ENCODE data around the gene POTEJ. TPM values are rescaled to one million over a fixed set of nuclear protein-coding genes. Genes with fewer than 3 reads are reported as not detected.
"Not testable (repeated sequence)": the region's sequence is repeated elsewhere in the genome, so short reads cannot be mapped to it uniquely, and the experiment has no call there.

Gene POTEJ
- total RNA-seq, 1 experiment from 2014 or later = not detected

GRCh38 chr2:130597994-130598393, 13.2 kb upstream of the POTEJ start:
- not testable (repeated sequence) for H3K9me2 ChIP-seq (replicated peaks; ENCODE audit: insufficient read depth, low read length); H3K4me1 ChIP-seq (ENCODE audit: low read length); H3K36me3 ChIP-seq (ENCODE audit: insufficient read depth, low read length); H3K79me2 ChIP-seq (ENCODE audit: low read length); H3K9ac ChIP-seq (ENCODE audit: low read length); H3K27me3 ChIP-seq (ENCODE audit: low read length); H4K20me1 ChIP-seq (ENCODE audit: insufficient read depth, low read depth, low read length); H3K4me2 ChIP-seq (ENCODE audit: low read depth, low read length, poor library complexity, severe bottlenecking); H2AFZ ChIP-seq (ENCODE audit: low read length); H3K27ac ChIP-seq (ENCODE audit: low read length); H3K9me3 ChIP-seq (ENCODE audit: low read length); DNase-seq; H3K4me3 ChIP-seq (ENCODE audit: low read length)

GRCh38 chr2:130598463-130598862, 12.8 kb upstream of the POTEJ start:
- H3K9ac ChIP-seq (ENCODE audit: low read length); H3K9me2 ChIP-seq (replicated peaks; ENCODE audit: insufficient read depth, low read length); H3K4me1 ChIP-seq (ENCODE audit: low read length); H3K4me3 ChIP-seq (ENCODE audit: low read length); H3K4me2 ChIP-seq (ENCODE audit: low read depth, low read length, poor library complexity, severe bottlenecking); H3K36me3 ChIP-seq (ENCODE audit: insufficient read depth, low read length); H4K20me1 ChIP-seq (ENCODE audit: insufficient read depth, low read depth, low read length); H3K27me3 ChIP-seq (ENCODE audit: low read length); DNase-seq; H2AFZ ChIP-seq (ENCODE audit: low read length); H3K9me3 ChIP-seq (ENCODE audit: low read length); H3K27ac ChIP-seq (ENCODE audit: low read length); H3K79me2 ChIP-seq (ENCODE audit: low read length): not testable (repeated sequence)

- not testable (repeated sequence) for H4K20me1 ChIP-seq (ENCODE audit: insufficient read depth, low read depth, low read length); H3K4me1 ChIP-seq (ENCODE audit: low read length); H3K9me3 ChIP-seq (ENCODE audit: low read length); H3K27me3 ChIP-seq (ENCODE audit: low read length); H3K9ac ChIP-seq (ENCODE audit: low read length); H2AFZ ChIP-seq (ENCODE audit: low read length); H3K4me2 ChIP-seq (ENCODE audit: low read depth, low read length, poor library complexity, severe bottlenecking); DNase-seq; H3K4me3 ChIP-seq (ENCODE audit: low read length); H3K9me2 ChIP-seq (replicated peaks; ENCODE audit: insufficient read depth, low read length); H3K27ac ChIP-seq (ENCODE audit: low read length); H3K36me3 ChIP-seq (ENCODE audit: insufficient read depth, low read length); H3K79me2 ChIP-seq (ENCODE audit: low read length)
Measured at GRCh38 chr2:130599393-130599792, 11.8 kb upstream of the POTEJ start, which contains the start of gene CFC1. CFC1 (minus strand) TSS chr2:130599575; CDS start chr2:130599287, 288 bp downstream.

GRCh38 chr2:130599926-130600325, 11.3 kb upstream of the POTEJ start:
- not testable (repeated sequence) for H4K20me1 ChIP-seq (ENCODE audit: insufficient read depth, low read depth, low read length); H3K27ac ChIP-seq (ENCODE audit: low read length); H3K79me2 ChIP-seq (ENCODE audit: low read length); H2AFZ ChIP-seq (ENCODE audit: low read length); H3K9me2 ChIP-seq (replicated peaks; ENCODE audit: insufficient read depth, low read length); H3K27me3 ChIP-seq (ENCODE audit: low read length); H3K9ac ChIP-seq (ENCODE audit: low read length); H3K36me3 ChIP-seq (ENCODE audit: insufficient read depth, low read length); H3K4me3 ChIP-seq (ENCODE audit: low read length); H3K9me3 ChIP-seq (ENCODE audit: low read length); H3K4me2 ChIP-seq (ENCODE audit: low read depth, low read length, poor library complexity, severe bottlenecking); DNase-seq; H3K4me1 ChIP-seq (ENCODE audit: low read length)

- not testable (repeated sequence) for H3K4me2 ChIP-seq (ENCODE audit: low read depth, low read length, poor library complexity, severe bottlenecking); H3K27ac ChIP-seq (ENCODE audit: low read length); H3K9me2 ChIP-seq (replicated peaks; ENCODE audit: insufficient read depth, low read length); H3K4me3 ChIP-seq (ENCODE audit: low read length); H3K79me2 ChIP-seq (ENCODE audit: low read length); H3K27me3 ChIP-seq (ENCODE audit: low read length); DNase-seq; H4K20me1 ChIP-seq (ENCODE audit: insufficient read depth, low read depth, low read length); H3K36me3 ChIP-seq (ENCODE audit: insufficient read depth, low read length); H3K9ac ChIP-seq (ENCODE audit: low read length); H3K9me3 ChIP-seq (ENCODE audit: low read length); H3K4me1 ChIP-seq (ENCODE audit: low read length); H2AFZ ChIP-seq (ENCODE audit: low read length)
Measured at GRCh38 chr2:130601648-130602302, 9.5 kb upstream of the POTEJ start.

GRCh38 chr2:130608276-130609001, 2.8 kb upstream of the POTEJ start:
- not testable (repeated sequence) for H3K36me3 ChIP-seq (ENCODE audit: insufficient read depth, low read length); H2AFZ ChIP-seq (ENCODE audit: low read length)

GRCh38 chr2:130609002-130609920, 2.0 kb upstream of the POTEJ start:
- not testable (repeated sequence) for H3K9me3 ChIP-seq (ENCODE audit: low read length); H3K27ac ChIP-seq (ENCODE audit: low read length); H3K36me3 ChIP-seq (ENCODE audit: insufficient read depth, low read length); H3K4me2 ChIP-seq (ENCODE audit: low read depth, low read length, poor library complexity, severe bottlenecking); H2AFZ ChIP-seq (ENCODE audit: low read length); DNase-seq; H3K27me3 ChIP-seq (ENCODE audit: low read length); H3K79me2 ChIP-seq (ENCODE audit: low read length); H4K20me1 ChIP-seq (ENCODE audit: insufficient read depth, low read depth, low read length); H3K4me3 ChIP-seq (ENCODE audit: low read length); H3K9me2 ChIP-seq (replicated peaks; ENCODE audit: insufficient read depth, low read length); H3K9ac ChIP-seq (ENCODE audit: low read length); H3K4me1 ChIP-seq (ENCODE audit: low read length)

More at GRCh38 chr2:130608276-130609001, 2.8 kb upstream of the POTEJ start:
- H3K27me3 ChIP-seq (ENCODE audit: low read length); H3K27ac ChIP-seq (ENCODE audit: low read length); H3K4me3 ChIP-seq (ENCODE audit: low read length); H3K4me2 ChIP-seq (ENCODE audit: low read depth, low read length, poor library complexity, severe bottlenecking); H3K4me1 ChIP-seq (ENCODE audit: low read length); H3K79me2 ChIP-seq (ENCODE audit: low read length); DNase-seq; H4K20me1 ChIP-seq (ENCODE audit: insufficient read depth, low read depth, low read length); H3K9me3 ChIP-seq (ENCODE audit: low read length); H3K9ac ChIP-seq (ENCODE audit: low read length); H3K9me2 ChIP-seq (replicated peaks; ENCODE audit: insufficient read depth, low read length): not testable (repeated sequence)

GRCh38 chr2:130610486-130610885, 754 bp upstream of the POTEJ start:
- DNase-seq; H3K79me2 ChIP-seq (ENCODE audit: low read length); H3K4me2 ChIP-seq (ENCODE audit: low read depth, low read length, poor library complexity, severe bottlenecking); H3K4me3 ChIP-seq (ENCODE audit: low read length); H3K4me1 ChIP-seq (ENCODE audit: low read length); H2AFZ ChIP-seq (ENCODE audit: low read length); H3K9me2 ChIP-seq (replicated peaks; ENCODE audit: insufficient read depth, low read length); H3K9ac ChIP-seq (ENCODE audit: low read length); H4K20me1 ChIP-seq (ENCODE audit: insufficient read depth, low read depth, low read length); H3K27ac ChIP-seq (ENCODE audit: low read length); H3K9me3 ChIP-seq (ENCODE audit: low read length); H3K27me3 ChIP-seq (ENCODE audit: low read length); H3K36me3 ChIP-seq (ENCODE audit: insufficient read depth, low read length): not testable (repeated sequence)

Data from Karpas-422 (cell line).